ENCODE data around the gene RAP1GAP.

RAP1GAP gene

GRCh38 chr1:21626921-21627339, 42.2 kb downstream of the RAP1GAP start:
- no peaks in the 10 kb centered on the region for H3K36me3 ChIP-seq
- H3K27me3 ChIP-seq = no peaks in the 10 kb centered on the region
- no peak for DNase-seq
- peaks cover 13% of the 10 kb centered on the region for H3K4me1 ChIP-seq
- no peak for TF ChIP-seq CTCF (IDR thresholded peaks at IDR 0.05; ENCODE audit: low read depth, low read length)
- H3K9me3 ChIP-seq = no peaks in the 10 kb centered on the region
- H3K4me3 ChIP-seq (ENCODE audit: low read depth, low read length) = no peak overlapping the region

- DNase-seq = no peak
- no peak overlapping the region for H3K4me3 ChIP-seq (ENCODE audit: low read depth, low read length)
- no peaks in the 10 kb centered on the region for H3K36me3 ChIP-seq
- no peak for TF ChIP-seq CTCF (IDR thresholded peaks at IDR 0.05; ENCODE audit: low read depth, low read length)
- no peaks in the 10 kb centered on the region for H3K9me3 ChIP-seq
- peaks cover 13% of the 10 kb centered on the region for H3K4me1 ChIP-seq
- H3K27me3 ChIP-seq = no peaks in the 10 kb centered on the region
These were observed 43.6 kb downstream of the RAP1GAP start for GRCh38 chr1:21625390-21626190.

- DNase-seq = peak; percentile 19
- TF ChIP-seq CTCF (IDR thresholded peaks at IDR 0.05; ENCODE audit: low read depth, low read length) = no peak
- Histone ChIP-seq H3K27me3 (no peaks in the 10 kb centered on the region), H3K4me3 (ENCODE audit: low read depth, low read length) (no peak overlapping the region), H3K9me3 (no peaks in the 10 kb centered on the region), H3K4me1 (peaks cover 13% of the 10 kb centered on the region), H3K36me3 (no peaks in the 10 kb centered on the region)
These were observed 44.4 kb downstream of the RAP1GAP start for GRCh38 chr1:21624571-21625389.

- Histone ChIP-seq H3K9me3 (no peaks in the 10 kb centered on the region), H3K36me3 (no peaks in the 10 kb centered on the region), H3K27me3 (no peaks in the 10 kb centered on the region), H3K4me1 (peaks cover 17% of the 10 kb centered on the region), H3K4me3 (ENCODE audit: low read depth, low read length) (no peak overlapping the region)
- peak; percentile 77 for DNase-seq
- no peak for TF ChIP-seq CTCF (IDR thresholded peaks at IDR 0.05; ENCODE audit: low read depth, low read length)
These were observed 45.7 kb downstream of the RAP1GAP start for GRCh38 chr1:21623410-21623961.

- H3K4me1 ChIP-seq = peaks cover 17% of the 10 kb centered on the region
- TF ChIP-seq CTCF (IDR thresholded peaks at IDR 0.05; ENCODE audit: low read depth, low read length) = no peak
- H3K9me3 ChIP-seq = no peaks in the 10 kb centered on the region
- peak; percentile 32 for DNase-seq
- no peaks in the 10 kb centered on the region for H3K36me3 ChIP-seq
- no peaks in the 10 kb centered on the region for H3K27me3 ChIP-seq
- H3K4me3 ChIP-seq (ENCODE audit: low read depth, low read length) = no peak overlapping the region
These were observed 46.5 kb downstream of the RAP1GAP start for GRCh38 chr1:21622466-21623315.
